Cardiac fibroblast (primary cell): Measurements from ENCODE around the gene TNPO3.

ENCODE experiments used
- DNase-seq, 2 donors: peaks; one replicate each; pipeline versions ENCODE4 v3.0.0 to v3.0.0-alpha.2; 2010; ENCODE audit warnings: low read depth in 2 of 2
- H3K4me3 ChIP-seq, 2 donors: replicated peaks in 1 of 2; 1 replicate in 1 of 2; 2 replicates in 1 of 2; pipeline ENCODE4 v1.5.1; 2011; ENCODE audit warnings: low read depth in 2 of 2, low read length in 2 of 2, mild to moderate bottlenecking in 2 of 2, moderate library complexity in 1 of 2
- CTCF ChIP-seq: IDR thresholded peaks from one replicate; pipeline ENCODE4 v1.5.1; 2011; ENCODE audit warnings: low read depth, mild to moderate bottlenecking, low read length, inconsistent platforms

TNPO3 gene

DNA sequence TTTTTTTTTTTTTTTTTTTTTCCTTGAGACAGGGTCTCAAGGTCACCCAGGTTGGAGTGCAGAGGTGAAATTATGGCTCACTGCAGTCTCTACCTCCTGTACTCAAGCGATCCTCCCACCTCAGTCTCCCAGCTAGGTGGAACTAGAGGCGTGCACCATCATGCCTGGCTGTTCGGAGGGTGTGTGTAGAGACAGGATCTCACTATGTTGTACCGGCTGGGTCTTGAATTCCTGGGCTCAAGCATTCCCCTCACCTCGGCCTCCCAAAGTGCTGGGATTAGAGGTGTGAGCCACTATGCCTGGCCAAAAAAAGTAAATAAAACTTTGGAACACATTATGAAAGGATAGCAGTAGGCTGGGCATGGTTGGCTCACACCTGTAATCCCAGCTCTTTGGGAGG is 39.6 kb upstream of the TNPO3 start:
- H3K4me3 ChIP-seq: no peak overlapping the region
- DNase-seq: no peak
- no peak for TF ChIP-seq CTCF

DNA sequence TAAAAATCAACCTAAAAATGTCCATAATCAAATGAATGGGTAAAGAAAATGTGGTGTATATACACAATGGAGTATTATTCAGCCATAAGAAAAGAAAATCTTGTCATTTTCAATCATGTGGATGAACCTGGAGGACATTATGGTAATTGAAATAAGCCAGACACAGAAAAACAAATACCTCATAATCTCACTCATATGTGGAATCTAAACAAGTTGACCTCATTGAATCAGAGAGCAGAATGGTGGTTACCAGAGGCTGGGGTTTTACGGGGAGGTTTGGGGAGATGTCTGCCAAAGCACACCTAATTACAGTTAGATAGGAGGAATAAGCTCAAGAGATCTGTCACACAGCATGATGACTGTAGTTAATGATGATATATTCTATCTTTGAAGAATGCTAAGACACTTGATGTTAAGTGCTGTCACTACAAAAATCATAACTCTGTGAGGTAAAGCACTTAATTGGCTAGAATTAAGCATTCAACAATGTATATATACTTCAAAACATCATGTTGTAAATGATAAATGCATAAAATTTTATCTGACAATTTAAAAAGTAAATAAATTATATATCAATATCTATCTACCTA is 39.1 kb upstream of the TNPO3 start:
- no peak for DNase-seq
- no peak for TF ChIP-seq CTCF
- H3K4me3 ChIP-seq: no peak overlapping the region

GRCh38 chr7:129091484-129092002 is 36.6 kb upstream of the TNPO3 start:
- no peak overlapping the region for H3K4me3 ChIP-seq
- DNase-seq: peak; percentile 67
- TF ChIP-seq CTCF: peak; percentile 99

- DNase-seq: no peak
- no peak for TF ChIP-seq CTCF
- no peak overlapping the region for H3K4me3 ChIP-seq
Measured at GRCh38 chr7:129090300-129090907, 35.5 kb upstream of the TNPO3 start.

- peak; percentile 7 to 48 for DNase-seq
- no peak for TF ChIP-seq CTCF
- no peak overlapping the region for H3K4me3 ChIP-seq
Measured at GRCh38 chr7:129089521-129090212, 34.8 kb upstream of the TNPO3 start.

DNA sequence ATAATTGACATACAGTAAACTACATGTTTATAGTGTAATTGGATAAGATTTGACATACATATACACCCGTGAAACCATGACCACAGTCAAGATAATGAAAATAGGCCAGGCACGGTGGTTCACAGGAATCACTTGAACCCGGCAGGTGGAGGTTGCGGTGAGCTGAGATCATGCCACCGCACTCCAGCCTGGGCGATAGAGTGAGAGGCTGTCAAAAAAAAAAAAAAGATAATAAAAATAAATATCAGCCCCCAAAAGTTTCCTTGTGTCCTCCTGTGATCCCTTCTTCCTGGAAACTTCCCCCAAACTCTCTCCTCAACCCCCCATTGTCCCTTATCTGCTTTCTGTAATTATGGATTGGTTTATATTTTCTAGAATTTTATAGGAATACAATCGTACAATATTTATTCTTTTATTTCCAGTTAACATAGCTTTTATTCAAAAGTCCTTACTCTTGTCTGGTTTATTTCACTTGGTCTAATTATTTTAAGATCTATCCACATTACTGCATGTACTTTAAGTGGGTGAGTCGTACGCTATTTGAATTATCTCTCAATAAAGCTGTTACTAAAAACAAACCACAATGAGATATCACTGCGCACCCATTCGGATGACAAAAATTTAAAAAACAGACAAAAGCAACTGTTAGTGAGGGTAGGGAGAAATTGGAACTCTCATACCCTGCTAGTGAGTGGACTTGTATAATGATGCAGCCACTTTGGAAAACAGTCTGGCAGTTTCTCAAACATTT is 30.1 kb upstream of the TNPO3 start:
- no peak for TF ChIP-seq CTCF
- no peak for DNase-seq
- H3K4me3 ChIP-seq: no peak overlapping the region
